Testis (tissue), 3 donors: ENCODE measurements around the gene TEX11. TPM values are rescaled to one million over a fixed set of nuclear protein-coding genes. Genes with fewer than 3 reads are reported as not detected.
"Not testable (repeated sequence)": the region's sequence is repeated elsewhere in the genome, so short reads cannot be mapped to it uniquely, and the experiment has no call there.

Source experiments
- DNase-seq: peaks from one replicate; pipeline ENCODE4 v3.0.0-alpha.2; 2019
- H3K27ac ChIP-seq, 2 donors: fragments of 200-600 bp; sonication (generic); one replicate each; pipeline ENCODE4 v1.5.1; 2019
- H3K27me3 ChIP-seq: fragments of 200-600 bp; sonication (generic); one replicate; pipeline ENCODE4 v1.5.1; 2019
- H3K36me3 ChIP-seq: fragments of 200-600 bp; sonication (generic); one replicate; pipeline ENCODE4 v1.5.1; 2017; ENCODE audit warnings: low read depth; ENCODE audit errors: missing control alignments
- H3K4me1 ChIP-seq: fragments of 200-600 bp; sonication (generic); one replicate; pipeline ENCODE4 v1.5.1; 2019
- H3K4me3 ChIP-seq, 2 donors: fragments of 200-600 bp; sonication (generic); one replicate each; pipeline ENCODE4 v1.5.1; 2017 to 2019
- H3K9me3 ChIP-seq: fragments of 200-600 bp; sonication (generic); one replicate; pipeline ENCODE4 v1.5.1; 2017
- POLR2A ChIP-seq: fragments of 450-650 bp; IDR thresholded peaks from one replicate; pipeline ENCODE4 v1.6.1; 2017; ENCODE audit warnings: antibody characterized with exemption, mild to moderate bottlenecking, moderate library complexity
- WGBS, 2 donors: methylation state at CpG; one replicate each; pipeline ENCODE4 v1.1.5; 2018; 5-methylcytosine and 5-hydroxymethylcytosine counted together
- intact Hi-C: fragments of 100-400 bp; cut with DNase I; formaldehyde crosslinking; loops from one replicate; pipeline ENCODE4 v1.15.1; 2023; ENCODE audit warnings: low total_unique reads
- polyA plus RNA-seq: library from polyadenylated mRNA; stranded (reverse); fragments of 350-450 nt; fragmentation: Illumina TruSeq; extraction: RNeasy Lipid Tissue Mini Kit (QIAGEN cat#74804); gene quantifications from one replicate; pipeline ENCODE4 v1.2.3, GENCODE V29; 2014; ENCODE audit warnings: low read depth, low replicate concordance; ENCODE audit not compliant: insufficient read depth
- total RNA-seq, 2 donors: library from RNA; depleted of rRNA; stranded (reverse); fragments of >200 nt; gene quantifications; one replicate each; pipeline ENCODE4 v1.2.3, GENCODE V29; 2016
- TF ChIP-seq, protein P1 (sequence below), 3 experiments: fragments of 450-650 bp in 2 of 3; fragments of 200-600 bp in 1 of 3; sonication (generic) in 1 of 3; IDR thresholded peaks; one replicate each; pipeline ENCODE4 v1.5.1; 2016 to 2019; ENCODE audit warnings: antibody characterized with exemption in 3 of 3, mild to moderate bottlenecking in 2 of 3, moderate library complexity in 1 of 3

The TEX11 gene
- total and polyA plus RNA-seq, 3 donors from 2014 or later: 7.1 to 17.0 (median 12.6) TPM

DNA sequence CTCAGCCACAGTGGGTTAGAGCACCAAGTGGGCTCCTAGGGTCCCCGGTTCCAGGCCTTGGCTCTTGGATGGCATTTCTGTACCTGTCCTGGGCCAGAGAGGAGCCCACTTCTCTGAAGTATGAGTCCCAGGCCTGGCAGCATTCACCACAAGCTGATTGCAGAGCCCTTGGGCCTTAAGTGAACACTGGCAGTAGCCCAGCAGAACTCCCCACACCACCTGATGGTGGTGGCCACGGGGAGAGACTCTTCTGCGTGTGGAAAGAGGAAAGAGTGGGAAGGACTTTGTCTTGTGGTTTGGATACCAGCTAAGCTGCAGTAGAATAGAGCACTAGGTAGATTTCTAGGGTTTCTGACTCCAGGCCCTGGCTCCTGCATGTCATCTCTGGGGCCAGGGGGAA, 359.1 kb downstream of the TEX11 start:
- no peak overlapping the region for H3K27ac ChIP-seq
- DNase-seq: no peak
- 100% methylated on average over 1 of the region's 3 CpGs; no CpG with 5 or more reads in 1 of the 2 donors for WGBS, 2 donors
- H3K4me1 ChIP-seq: no peaks in the 10 kb centered on the region
- no peaks in the 10 kb centered on the region for H3K27me3 ChIP-seq
- H3K9me3 ChIP-seq: no peaks in the 10 kb centered on the region
- H3K36me3 ChIP-seq: no peaks in the 10 kb centered on the region
- no peak overlapping the region for H3K4me3 ChIP-seq
- intact Hi-C loops: no loop called here
- TF ChIP-seq, protein P1, sequence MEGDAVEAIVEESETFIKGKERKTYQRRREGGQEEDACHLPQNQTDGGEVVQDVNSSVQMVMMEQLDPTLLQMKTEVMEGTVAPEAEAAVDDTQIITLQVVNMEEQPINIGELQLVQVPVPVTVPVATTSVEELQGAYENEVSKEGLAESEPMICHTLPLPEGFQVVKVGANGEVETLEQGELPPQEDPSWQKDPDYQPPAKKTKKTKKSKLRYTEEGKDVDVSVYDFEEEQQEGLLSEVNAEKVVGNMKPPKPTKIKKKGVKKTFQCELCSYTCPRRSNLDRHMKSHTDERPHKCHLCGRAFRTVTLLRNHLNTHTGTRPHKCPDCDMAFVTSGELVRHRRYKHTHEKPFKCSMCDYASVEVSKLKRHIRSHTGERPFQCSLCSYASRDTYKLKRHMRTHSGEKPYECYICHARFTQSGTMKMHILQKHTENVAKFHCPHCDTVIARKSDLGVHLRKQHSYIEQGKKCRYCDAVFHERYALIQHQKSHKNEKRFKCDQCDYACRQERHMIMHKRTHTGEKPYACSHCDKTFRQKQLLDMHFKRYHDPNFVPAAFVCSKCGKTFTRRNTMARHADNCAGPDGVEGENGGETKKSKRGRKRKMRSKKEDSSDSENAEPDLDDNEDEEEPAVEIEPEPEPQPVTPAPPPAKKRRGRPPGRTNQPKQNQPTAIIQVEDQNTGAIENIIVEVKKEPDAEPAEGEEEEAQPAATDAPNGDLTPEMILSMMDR (IDR thresholded peaks at IDR 0.05): no peak
- no peak for TF ChIP-seq POLR2A

DNA sequence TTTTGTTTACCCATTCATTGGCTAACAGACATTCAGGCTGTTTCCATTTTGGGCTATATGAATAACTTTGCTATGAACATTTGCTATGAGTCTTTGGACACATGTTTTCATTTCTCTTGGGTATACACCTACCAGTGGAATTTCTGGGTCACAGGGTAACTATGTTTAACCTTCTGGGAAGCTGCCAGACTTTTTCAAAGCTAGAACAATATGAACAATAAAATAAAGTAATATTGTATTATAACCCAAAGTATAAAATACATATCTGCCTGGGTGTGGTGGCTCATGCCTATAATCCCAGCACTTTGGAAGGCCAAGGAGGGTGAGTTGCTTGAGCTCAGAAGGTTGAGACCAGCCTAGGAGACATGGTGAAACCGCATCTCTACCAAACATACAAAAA, 373.3 kb downstream of the TEX11 start:
- DNase-seq: no peak
- H3K9me3 ChIP-seq: no peaks in the 10 kb centered on the region
- intact Hi-C loops: no loop called here
- no peaks in the 10 kb centered on the region for H3K36me3 ChIP-seq
- H3K27ac ChIP-seq: no peak overlapping the region
- no peaks in the 10 kb centered on the region for H3K27me3 ChIP-seq
- 85% methylated on average over 1 of the region's 1 CpG; no CpG with 5 or more reads in 1 of the 2 donors for WGBS, 2 donors
- TF ChIP-seq POLR2A: no peak
- TF ChIP-seq, protein P1 (IDR thresholded peaks at IDR 0.05): no peak
- no peak overlapping the region for H3K4me3 ChIP-seq
- H3K4me1 ChIP-seq: no peaks in the 10 kb centered on the region

DNA sequence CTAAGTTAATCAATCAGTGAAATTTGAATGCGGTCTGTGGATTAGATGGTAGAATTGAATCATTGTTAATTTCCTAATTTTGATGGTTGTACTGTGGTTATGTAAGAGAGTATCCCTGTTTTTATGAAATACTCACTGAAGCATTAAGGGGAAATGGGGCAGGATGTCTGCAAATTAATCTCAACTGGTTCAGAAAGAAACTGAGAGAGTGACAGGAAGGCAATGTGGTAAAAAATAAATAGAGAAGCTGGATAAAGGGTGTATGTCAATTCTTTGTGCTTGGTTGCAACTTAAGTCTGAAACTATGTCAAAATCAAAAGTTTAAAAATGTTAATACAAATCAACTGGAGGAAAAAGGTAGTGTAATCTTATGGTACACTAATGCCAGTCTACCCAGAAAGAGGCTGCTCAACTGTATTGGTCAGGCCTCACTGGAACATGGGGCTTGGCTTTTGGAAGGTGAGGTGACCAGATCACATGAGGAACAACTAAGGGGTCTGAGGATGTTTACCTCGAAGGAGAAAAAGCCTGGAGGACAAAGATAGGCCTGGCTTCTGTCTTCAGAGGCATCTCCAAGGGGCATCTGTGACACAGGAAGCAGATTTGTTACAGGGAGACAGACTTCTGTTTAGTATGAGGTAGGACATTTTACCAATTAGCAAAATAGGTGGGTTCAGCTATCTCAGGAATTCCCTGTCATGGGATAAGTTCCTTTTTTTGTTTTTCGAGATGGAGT, 380.7 kb downstream of the TEX11 start:
- 81 to 82% methylated on average over 3 of the region's 3 CpGs for WGBS, 2 donors
- H3K27ac ChIP-seq: no peak overlapping the region
- H3K36me3 ChIP-seq: no peaks in the 10 kb centered on the region
- no peaks in the 10 kb centered on the region for H3K4me1 ChIP-seq
- no peaks in the 10 kb centered on the region for H3K27me3 ChIP-seq
- DNase-seq: no peak
- H3K4me3 ChIP-seq: no peak overlapping the region
- no peaks in the 10 kb centered on the region for H3K9me3 ChIP-seq
- TF ChIP-seq, protein P1 (IDR thresholded peaks at IDR 0.05): no peak
- no peak for TF ChIP-seq POLR2A
- intact Hi-C loops: no loop called here

DNA sequence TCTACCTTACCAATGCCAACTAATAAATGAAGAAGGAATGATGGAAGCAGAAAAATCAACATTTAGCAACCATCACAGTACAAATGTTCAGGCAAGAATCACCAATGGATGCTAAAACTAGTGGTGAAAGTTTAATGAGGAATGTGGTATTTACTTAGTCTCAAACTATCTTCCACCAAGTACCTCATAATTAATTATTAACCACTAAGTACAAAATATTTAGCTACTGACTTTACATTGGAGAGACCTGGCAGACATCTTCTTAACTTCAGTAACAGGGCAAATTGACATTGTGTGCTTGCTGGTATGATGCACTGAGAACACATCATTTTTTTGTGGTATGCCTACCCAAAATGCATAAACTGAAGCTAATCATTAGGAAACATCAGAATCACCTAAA, 381.5 kb downstream of the TEX11 start:
- Histone ChIP-seq H3K4me3 (no peak overlapping the region), H3K4me1 (no peaks in the 10 kb centered on the region), H3K36me3 (no peaks in the 10 kb centered on the region), H3K27ac (no peak overlapping the region), H3K27me3 (no peaks in the 10 kb centered on the region), H3K9me3 (no peaks in the 10 kb centered on the region)
- intact Hi-C loops: no loop called here
- TF ChIP-seq, protein P1 (IDR thresholded peaks at IDR 0.05): no peak
- no peak for TF ChIP-seq POLR2A
- no peak for DNase-seq

DNA sequence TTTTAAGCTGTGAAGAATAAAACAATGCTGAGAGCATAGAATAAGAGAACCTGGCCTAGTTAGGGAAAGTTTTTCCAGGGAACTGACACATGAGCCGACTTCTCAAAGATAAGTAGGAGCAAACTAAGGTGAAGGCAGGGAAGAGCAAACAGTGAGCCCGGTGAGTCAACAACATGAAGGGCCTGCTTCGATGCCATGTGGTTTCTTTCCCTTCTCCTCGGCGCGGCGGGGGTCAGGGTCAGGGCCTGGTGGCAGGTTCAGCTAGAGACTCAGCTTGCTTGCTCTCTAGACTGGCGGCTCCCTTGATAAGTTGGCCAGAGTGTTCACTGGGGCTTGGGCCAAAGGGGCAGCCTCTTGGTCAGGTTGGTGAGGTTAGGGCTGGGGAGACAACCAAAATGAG, 382.8 kb downstream of the TEX11 start:
- H3K9me3 ChIP-seq: no peaks in the 10 kb centered on the region
- H3K27me3 ChIP-seq: no peaks in the 10 kb centered on the region
- H3K36me3 ChIP-seq: no peaks in the 10 kb centered on the region
- TF ChIP-seq, protein P1 (IDR thresholded peaks at IDR 0.05): no peak
- TF ChIP-seq POLR2A: no peak
- 73 to 80% methylated on average over 1 to 8 of the region's 8 CpGs for WGBS, 2 donors
- no peak for DNase-seq
- intact Hi-C loops: no loop called here
- H3K27ac ChIP-seq: no peak overlapping the region
- H3K4me1 ChIP-seq: no peaks in the 10 kb centered on the region
- no peak overlapping the region for H3K4me3 ChIP-seq

DNA sequence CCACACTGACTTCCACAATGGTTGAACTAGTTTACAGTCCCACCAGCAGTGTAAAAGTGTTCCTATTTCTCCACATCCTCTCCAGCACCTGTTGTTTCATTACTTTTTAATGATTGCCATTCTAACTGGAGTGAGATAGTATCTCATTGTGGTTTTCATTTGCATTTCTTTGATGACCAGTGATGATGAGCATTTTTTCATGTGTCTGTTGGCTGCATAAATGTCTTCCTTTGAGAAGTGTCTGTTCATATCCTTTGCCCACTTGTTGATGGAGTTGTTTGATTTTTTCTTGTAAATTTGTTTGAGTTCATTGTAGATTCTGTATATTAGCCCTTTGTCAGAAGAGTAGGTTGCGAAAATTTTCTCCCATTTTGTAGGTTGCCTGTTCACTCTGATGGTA, 392.8 kb downstream of the TEX11 start:
- not testable (repeated sequence) for H3K4me1 ChIP-seq, H3K36me3 ChIP-seq
- 75 to 88% methylated on average over 1 of the region's 1 CpG for WGBS, 2 donors

DNA sequence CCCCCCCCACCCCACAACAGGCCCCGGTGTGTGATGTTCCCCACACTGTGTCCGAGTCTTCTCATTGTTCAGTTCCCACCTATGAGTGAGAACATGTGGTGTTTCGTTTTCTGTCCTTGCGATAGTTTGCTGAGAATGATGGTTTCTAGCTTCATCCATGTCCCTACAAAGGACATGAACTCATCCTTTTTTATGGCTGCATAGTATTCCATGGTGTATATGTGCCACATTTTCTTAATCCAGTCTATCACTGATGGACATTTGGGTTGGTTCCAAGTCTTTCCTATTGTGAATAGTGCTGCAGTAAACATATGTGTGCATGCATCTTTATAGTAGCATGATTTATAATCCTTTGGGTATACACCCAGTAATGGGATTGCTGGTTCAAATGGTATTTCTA, 393.2 kb downstream of the TEX11 start:
- DNase-seq, H3K27me3 ChIP-seq, H3K4me3 ChIP-seq, H3K27ac ChIP-seq, H3K36me3 ChIP-seq, intact Hi-C loops, H3K9me3 ChIP-seq, H3K4me1 ChIP-seq: not testable (repeated sequence)
- 89 to 97% methylated on average over 4 of the region's 4 CpGs for WGBS, 2 donors

More for the DNA sequence above, 392.8 kb downstream of the TEX11 start:
- H3K27ac ChIP-seq, DNase-seq, H3K27me3 ChIP-seq, H3K4me3 ChIP-seq, H3K9me3 ChIP-seq, intact Hi-C loops: not testable (repeated sequence)
